Upper lobe of left lung (tissue), 6 donors: ENCODE results near the gene PLXNA4. TPM values are rescaled to one million over a fixed set of nuclear protein-coding genes. Genes with fewer than 3 reads are reported as not detected.

Source experiments
- ATAC-seq, 2 donors: fragments of 200-7000 bp; cut with Tn5 transposase; one replicate each; pipeline ENCODE4 v1.9.1; 2022; ENCODE audit warnings: mild to moderate bottlenecking in 2 of 2, moderate library complexity in 2 of 2; ENCODE audit not compliant: low FRiP score in 2 of 2
- DNase-seq, 2 donors: peaks; one replicate each; pipeline ENCODE4 v3.0.0-alpha.2; 2019 to 2020
- H3K27ac ChIP-seq, 4 donors: fragments of 200-600 bp; sonication (generic); one replicate each; pipeline ENCODE4 v1.5.1; 2016 to 2019
- H3K27me3 ChIP-seq, 4 donors: fragments of 200-600 bp; sonication (generic); one replicate each; pipeline ENCODE4 v1.5.1; 2017 to 2019
- H3K36me3 ChIP-seq, 4 donors: fragments of 200-600 bp; sonication (generic); one replicate each; pipeline ENCODE4 v1.5.1; 2016 to 2019
- H3K4me1 ChIP-seq, 4 donors: fragments of 200-600 bp; sonication (generic); one replicate each; pipeline ENCODE4 v1.5.1; 2018 to 2019
- H3K4me3 ChIP-seq, 4 donors: fragments of 200-600 bp; sonication (generic); one replicate each; pipeline ENCODE4 v1.5.1; 2017 to 2019; ENCODE audit warnings: mild to moderate bottlenecking in 2 of 4, moderate library complexity in 1 of 4
- H3K9me3 ChIP-seq, 4 donors: fragments of 200-600 bp; sonication (generic); one replicate each; pipeline ENCODE4 v1.5.1; 2018 to 2019
- EP300 ChIP-seq, 4 donors: sonication (generic); formaldehyde crosslinking; IDR thresholded peaks; one replicate each; pipeline ENCODE4 v1.5.1; 2017; ENCODE audit warnings: antibody characterized with exemption in 4 of 4, control low read depth in 2 of 4
- POLR2A ChIP-seq, 4 donors: fragments of 450-650 bp; IDR thresholded peaks; one replicate each; pipeline ENCODE4 v1.5.1; 2016 to 2017; ENCODE audit warnings: antibody characterized with exemption in 4 of 4, mild to moderate bottlenecking in 2 of 4
- POLR2AphosphoS5 ChIP-seq, 2 donors: sonication (generic); formaldehyde crosslinking; IDR thresholded peaks; one replicate each; pipeline ENCODE4 v1.5.1; 2017; ENCODE audit warnings: antibody characterized with exemption in 2 of 2
- WGBS, 2 donors: methylation state at CpG; one replicate each; pipeline ENCODE4 v1.1.5; 2017 to 2018; 5-methylcytosine and 5-hydroxymethylcytosine counted together
- total RNA-seq, 6 donors: library from RNA; depleted of rRNA in 4 of 6; stranded (reverse); fragments of >200 nt in 4 of 6; gene quantifications; one replicate each; pipeline versions ENCODE4 v1.1.0 to v1.2.1, GENCODE V29; 2016 to 2021
- TF ChIP-seq, protein P1 (sequence below), 6 experiments: fragments of 450-650 bp in 4 of 6; fragments of 200-600 bp in 2 of 6; sonication (generic) in 2 of 6; IDR thresholded peaks; one replicate each; pipeline ENCODE4 v1.5.1; 2016 to 2019; ENCODE audit warnings: antibody characterized with exemption in 6 of 6
- donor health status: DM: no; HTN: no; CAD: no; lungs with moderate emphysema.
- donor health status: DM: no; HTN: yes; CAD: no; lungs with severe emphysema.

PLXNA4 gene
- total RNA-seq, 6 donors from 2014 or later: 1.1 to 5.9 (median 2.6) TPM

DNA sequence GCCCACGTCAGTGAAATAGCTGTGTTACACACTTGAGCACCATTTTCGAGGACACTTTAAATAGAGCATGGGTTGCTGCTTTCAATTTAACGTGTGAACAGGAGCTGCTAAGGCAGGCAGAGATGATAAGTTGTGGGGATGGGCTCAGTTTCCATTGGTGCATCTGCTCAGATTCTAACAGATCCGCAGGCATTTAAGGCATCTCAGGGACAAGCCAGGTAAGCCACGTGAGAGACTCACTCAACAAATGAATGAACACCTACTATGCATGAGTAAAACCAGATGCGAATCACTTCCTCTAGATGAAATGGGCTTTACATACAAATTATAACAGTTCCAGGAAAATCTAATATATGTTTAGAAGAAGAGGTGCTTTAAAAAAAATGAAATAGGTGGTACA lies 34.6 kb downstream of the PLXNA4 start:
- no peak overlapping the region for H3K27ac ChIP-seq
- ATAC-seq (no peak), DNase-seq (no peak)
- peaks cover 0 to 6% (median 0%) of the 10 kb centered on the region in 4 donors for H3K9me3 ChIP-seq
- TF ChIP-seq POLR2A (IDR thresholded peaks at IDR 0.05) (no peak), EP300 (IDR thresholded peaks at IDR 0.05) (no peak), POLR2AphosphoS5 (IDR thresholded peaks at IDR 0.05) (no peak)
- TF ChIP-seq, protein P1, sequence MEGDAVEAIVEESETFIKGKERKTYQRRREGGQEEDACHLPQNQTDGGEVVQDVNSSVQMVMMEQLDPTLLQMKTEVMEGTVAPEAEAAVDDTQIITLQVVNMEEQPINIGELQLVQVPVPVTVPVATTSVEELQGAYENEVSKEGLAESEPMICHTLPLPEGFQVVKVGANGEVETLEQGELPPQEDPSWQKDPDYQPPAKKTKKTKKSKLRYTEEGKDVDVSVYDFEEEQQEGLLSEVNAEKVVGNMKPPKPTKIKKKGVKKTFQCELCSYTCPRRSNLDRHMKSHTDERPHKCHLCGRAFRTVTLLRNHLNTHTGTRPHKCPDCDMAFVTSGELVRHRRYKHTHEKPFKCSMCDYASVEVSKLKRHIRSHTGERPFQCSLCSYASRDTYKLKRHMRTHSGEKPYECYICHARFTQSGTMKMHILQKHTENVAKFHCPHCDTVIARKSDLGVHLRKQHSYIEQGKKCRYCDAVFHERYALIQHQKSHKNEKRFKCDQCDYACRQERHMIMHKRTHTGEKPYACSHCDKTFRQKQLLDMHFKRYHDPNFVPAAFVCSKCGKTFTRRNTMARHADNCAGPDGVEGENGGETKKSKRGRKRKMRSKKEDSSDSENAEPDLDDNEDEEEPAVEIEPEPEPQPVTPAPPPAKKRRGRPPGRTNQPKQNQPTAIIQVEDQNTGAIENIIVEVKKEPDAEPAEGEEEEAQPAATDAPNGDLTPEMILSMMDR (IDR thresholded peaks at IDR 0.05): no peak
- WGBS, 2 donors: 60 to 66% methylated on average over 6 of the region's 6 CpGs
- H3K4me1 ChIP-seq: no peaks in the 10 kb centered on the region
- no peaks in the 10 kb centered on the region for H3K27me3 ChIP-seq
- H3K4me3 ChIP-seq: no peak overlapping the region
- H3K36me3 ChIP-seq: no peaks in the 10 kb centered on the region

DNA sequence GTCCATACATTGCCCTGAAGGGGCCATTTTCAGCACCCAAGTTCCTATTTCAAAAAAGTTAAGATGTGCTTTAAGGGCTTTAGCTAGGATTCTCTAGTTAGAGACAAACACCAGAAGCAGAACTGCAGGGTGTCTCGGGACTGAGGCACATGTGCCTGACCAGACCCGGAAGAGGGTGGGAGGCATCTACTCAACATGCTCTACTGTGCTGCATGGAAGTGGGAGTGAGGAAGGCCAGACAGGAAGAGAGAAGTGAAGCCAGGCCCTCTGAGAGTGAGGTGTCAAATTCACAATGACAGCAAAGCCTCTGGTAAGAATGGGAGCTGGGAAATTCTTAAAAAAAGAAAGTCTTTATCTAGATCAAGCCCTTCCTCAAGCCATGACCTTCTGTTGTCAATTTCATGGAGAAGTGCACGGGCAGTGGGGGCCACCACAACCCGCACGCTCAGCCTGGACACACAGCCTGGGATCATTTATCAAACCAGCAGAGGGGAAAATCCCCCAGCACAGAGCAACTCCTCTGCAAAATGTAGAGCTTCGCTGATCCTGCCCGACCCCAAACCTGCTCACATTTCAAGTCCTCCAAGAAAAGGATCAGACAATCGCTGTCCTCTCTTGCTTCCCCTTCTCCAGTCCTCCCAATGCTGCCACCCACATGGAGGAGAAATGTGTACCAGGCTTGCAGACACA lies 38.7 kb downstream of the PLXNA4 start:
- Histone ChIP-seq H3K4me3 (no peak overlapping the region), H3K4me1 (no peaks in the 10 kb centered on the region), H3K27me3 (no peaks in the 10 kb centered on the region), H3K36me3 (no peaks in the 10 kb centered on the region), H3K9me3 (no peaks in the 10 kb centered on the region), H3K27ac (no peak overlapping the region)
- 65 to 67% methylated on average over 6 to 8 of the region's 8 CpGs for WGBS, 2 donors
- TF ChIP-seq POLR2AphosphoS5 (IDR thresholded peaks at IDR 0.05): no peak
- no peak for TF ChIP-seq POLR2A (IDR thresholded peaks at IDR 0.05)
- TF ChIP-seq, protein P1 (IDR thresholded peaks at IDR 0.05): no peak
- no peak for TF ChIP-seq EP300 (IDR thresholded peaks at IDR 0.05)
- no peak for DNase-seq
- no peak for ATAC-seq

DNA sequence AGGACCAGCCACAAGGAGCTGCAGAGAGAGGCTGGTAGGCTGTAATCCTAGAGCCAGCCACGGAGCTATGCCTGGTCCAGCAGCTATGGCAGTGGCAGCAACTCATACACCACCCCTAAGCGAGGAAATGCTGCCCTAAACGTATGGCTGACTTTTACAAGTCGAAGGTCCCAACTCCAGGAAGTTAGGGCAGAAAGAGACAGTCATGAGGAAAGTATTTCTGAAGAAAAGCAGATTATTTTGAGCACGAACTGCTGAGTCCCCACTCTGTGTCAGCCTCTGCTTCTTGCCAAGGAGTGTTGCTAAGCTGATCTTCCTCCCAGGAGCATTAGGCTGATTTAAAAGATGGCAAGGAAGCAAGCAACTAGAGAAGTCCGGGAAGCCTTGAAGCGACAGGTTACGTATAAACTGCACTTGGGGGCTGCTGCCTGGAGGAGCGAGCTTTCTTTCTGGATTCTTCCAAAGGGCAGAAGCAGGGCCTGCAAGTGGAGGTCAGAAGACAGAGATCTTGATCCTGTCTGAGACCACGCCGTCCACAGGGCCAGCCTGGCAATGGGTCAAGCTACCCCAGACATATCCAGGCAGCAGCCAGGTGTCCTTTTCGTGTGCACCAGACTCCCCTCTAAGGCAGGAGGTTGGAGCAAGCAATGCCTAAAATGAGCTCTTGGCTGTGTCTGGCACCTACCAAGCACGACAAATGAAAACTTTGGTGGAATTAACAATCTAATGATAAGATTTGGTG lies 39.4 kb downstream of the PLXNA4 start:
- no peaks in the 10 kb centered on the region for H3K9me3 ChIP-seq
- H3K36me3 ChIP-seq: no peaks in the 10 kb centered on the region
- H3K4me3 ChIP-seq: no peak overlapping the region
- TF ChIP-seq, protein P1 (IDR thresholded peaks at IDR 0.05): no peak
- TF ChIP-seq POLR2A (IDR thresholded peaks at IDR 0.05) (no peak), EP300 (IDR thresholded peaks at IDR 0.05) (no peak), POLR2AphosphoS5 (IDR thresholded peaks at IDR 0.05) (no peak)
- DNase-seq (no peak), ATAC-seq (peak in 1 of 2 donors; percentile 44)
- H3K4me1 ChIP-seq: no peaks in the 10 kb centered on the region
- no peak overlapping the region for H3K27ac ChIP-seq
- WGBS, 2 donors: 87% methylated on average over 12 to 13 of the region's 13 CpGs
- no peaks in the 10 kb centered on the region for H3K27me3 ChIP-seq

DNA sequence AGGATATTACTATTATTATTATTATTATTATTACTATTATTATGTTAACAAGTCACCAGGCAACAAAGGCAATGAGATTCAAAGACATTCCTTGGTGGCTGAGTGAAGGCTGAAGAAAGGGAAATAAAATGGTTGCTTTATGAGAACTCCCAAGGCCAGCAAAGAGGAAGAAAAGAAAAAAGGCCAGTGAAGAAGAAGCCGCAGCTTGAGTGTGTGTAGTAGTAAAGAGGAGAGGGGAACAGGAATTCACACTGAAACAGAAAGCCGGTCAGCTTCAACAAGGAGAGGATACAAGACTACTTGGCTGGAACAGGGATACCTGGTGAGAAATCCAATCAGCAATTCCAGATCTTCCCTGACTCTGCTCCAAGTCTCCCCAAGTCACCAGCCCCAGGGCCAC lies 42.4 kb downstream of the PLXNA4 start:
- no peak for TF ChIP-seq EP300 (IDR thresholded peaks at IDR 0.05)
- no peak for TF ChIP-seq POLR2AphosphoS5 (IDR thresholded peaks at IDR 0.05)
- TF ChIP-seq, protein P1 (IDR thresholded peaks at IDR 0.05): no peak
- TF ChIP-seq POLR2A (IDR thresholded peaks at IDR 0.05): no peak
- ATAC-seq: no peak

More for the DNA sequence above, 42.4 kb downstream of the PLXNA4 start:
- H3K9me3 ChIP-seq: no peaks in the 10 kb centered on the region
- H3K36me3 ChIP-seq: no peaks in the 10 kb centered on the region
- H3K4me3 ChIP-seq: no peak overlapping the region
- no peak for DNase-seq
- no peaks in the 10 kb centered on the region for H3K4me1 ChIP-seq
- H3K27ac ChIP-seq: no peak overlapping the region
- H3K27me3 ChIP-seq: no peaks in the 10 kb centered on the region
- WGBS, 2 donors: 62 to 77% methylated on average over 2 of the region's 2 CpGs
